NCI-H526 (cell line): Measurements from ENCODE around the gene RBFOX1.

Source experiments
- DNase-seq, 2 experiments: peaks; one replicate each; lab custom pipeline; 2025; lab: John Stamatoyannopoulos, UW

The RBFOX1 gene

GRCh38 chr16:7602291-7602950 is 269.8 kb downstream of the RBFOX1 start:
- peak; percentile 86 to 92 for DNase-seq

- no peak for DNase-seq
Measured at GRCh38 chr16:7605812-7606211, 273.2 kb downstream of the RBFOX1 start.

DNA sequence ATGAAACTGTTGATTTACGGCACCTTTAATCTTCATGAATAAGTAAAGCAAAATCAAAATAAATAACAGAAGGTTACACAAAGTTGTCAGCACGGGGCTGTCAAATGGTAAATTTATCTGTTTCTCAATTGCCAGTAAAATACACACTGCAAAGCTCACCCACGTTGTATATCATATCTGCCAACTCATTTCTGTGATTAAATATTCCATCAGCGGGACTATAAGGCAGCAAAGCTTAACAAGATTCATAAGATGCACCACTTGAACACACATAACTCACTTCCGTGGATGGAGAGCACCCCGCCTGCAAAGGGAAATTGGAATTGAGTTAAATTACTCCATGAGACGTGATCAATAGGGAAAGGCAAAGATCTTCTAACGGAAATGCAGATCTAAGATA is 280.0 kb downstream of the RBFOX1 start:
- no peak for DNase-seq

- DNase-seq: no peak
Measured at GRCh38 chr16:7613518-7613917, 280.9 kb downstream of the RBFOX1 start.

- DNase-seq: peak; percentile 17 to 60
Measured at GRCh38 chr16:7614021-7614795, 281.6 kb downstream of the RBFOX1 start.

DNA sequence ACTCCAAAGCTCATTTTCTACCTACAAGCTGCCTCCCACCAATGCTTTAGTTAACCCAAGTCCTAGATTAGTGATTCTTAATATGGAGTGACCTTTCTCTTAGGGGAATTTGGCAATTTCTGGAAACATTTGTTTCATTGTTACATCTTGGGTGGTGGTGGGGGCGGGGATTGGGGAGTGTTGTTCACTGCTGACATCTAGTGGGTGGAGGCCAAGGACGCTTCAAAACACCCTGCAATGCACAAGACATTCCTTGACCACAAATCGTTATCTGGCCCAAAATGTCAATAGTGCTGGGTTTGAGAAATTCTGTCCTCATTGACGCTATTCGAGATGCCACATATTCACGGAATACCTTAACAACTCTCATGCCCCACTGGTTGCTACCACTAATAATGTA is 282.9 kb downstream of the RBFOX1 start:
- DNase-seq: no peak

DNA sequence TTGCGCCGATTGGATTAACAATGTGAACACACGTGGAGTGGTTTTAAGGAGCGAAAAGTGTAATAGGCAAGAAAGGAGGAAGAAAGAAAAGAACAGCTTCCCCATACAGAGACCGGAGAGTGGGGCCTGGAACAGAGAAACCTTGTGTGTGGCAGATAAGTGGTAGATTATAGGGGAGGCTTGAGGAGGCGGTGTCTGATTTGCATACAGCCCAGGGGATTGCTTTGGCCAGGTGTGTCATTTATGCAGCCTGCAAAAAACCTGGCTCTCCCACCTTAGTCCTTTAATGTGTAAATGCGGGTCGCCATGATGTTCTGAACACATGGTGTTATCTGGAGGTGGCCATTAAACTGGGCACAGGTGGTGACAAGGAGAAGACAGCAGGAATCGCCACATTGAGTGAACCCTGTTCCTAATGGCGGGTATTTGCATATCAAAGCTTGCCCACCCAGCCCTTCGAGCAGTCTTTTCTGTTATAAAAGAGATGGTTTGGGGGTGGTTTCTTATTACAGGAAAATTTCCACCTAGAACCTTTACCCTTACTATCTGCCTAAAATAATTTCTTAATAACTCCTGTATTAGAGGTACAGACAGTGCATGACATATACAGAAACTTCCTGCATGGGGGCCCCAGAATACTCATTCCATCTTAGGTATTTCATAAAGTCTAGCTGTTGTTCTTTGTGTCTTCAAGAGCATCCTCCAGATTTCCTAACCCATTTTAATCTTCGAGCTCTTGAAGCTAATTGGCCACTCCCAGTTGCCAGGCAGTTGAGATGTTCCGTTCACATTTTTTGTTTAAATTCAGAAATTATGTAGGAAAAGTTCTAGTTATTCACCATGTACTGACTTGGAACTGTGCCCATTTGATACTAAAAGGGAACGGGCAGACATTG is 292.5 kb downstream of the RBFOX1 start:
- DNase-seq: peak; percentile 74 to 78

DNA sequence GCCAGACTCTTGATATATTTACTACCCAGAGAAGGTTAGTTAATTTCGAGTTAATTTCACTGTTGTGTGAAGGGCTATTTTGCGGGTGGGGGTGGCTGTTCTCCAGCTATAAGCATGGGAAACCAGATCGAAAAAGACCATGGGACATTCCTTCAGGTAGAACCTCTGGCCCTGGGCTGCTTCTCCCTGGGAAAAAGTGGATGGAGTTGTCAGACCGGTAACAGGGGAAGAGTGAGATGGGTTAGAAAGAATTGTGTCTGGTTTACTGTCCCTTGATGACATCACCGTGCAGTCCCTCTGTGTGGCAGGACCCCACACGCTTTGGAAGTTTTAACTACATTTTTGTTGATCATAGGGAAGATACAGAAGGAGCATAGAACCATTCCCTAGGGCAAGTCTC is 296.3 kb downstream of the RBFOX1 start:
- no peak for DNase-seq

DNA sequence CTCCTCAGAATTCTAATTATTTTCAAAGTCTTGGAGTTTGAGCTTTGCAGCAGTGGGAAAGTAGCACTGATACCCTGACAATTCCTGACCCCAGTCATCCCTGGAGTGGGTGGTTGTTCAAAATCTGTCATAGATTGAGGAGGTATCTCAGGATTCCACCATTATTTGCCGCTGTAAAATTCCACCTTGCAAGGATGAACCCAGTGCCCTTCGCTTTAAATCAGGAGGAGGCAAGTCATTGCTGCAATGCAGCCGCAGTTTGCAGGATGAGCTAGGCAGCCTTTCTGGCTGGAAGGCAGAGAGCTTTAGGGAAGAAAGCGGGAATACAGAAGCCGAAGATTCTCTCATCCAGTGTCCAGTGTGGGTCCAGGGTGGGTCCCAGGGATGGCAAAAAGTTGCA is 296.9 kb downstream of the RBFOX1 start:
- no peak for DNase-seq

DNA sequence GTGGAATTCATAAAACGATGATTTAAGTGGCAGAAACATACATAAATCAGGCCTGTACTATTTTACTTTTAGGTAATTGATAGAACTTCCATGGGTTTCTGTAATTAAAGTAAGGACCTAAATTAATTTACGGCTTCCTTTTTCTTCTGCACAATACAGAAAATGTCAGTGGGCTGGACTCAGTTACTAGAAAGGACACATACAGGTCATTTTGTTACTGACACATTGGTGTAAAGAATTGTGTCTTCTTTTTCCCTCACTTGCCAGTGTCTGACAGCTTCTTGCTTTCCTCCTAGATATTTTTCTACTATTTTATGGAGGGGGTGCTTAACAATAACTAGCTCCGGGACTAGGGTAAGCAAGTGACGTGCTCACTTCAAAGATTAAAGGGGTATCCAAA is 304.8 kb downstream of the RBFOX1 start:
- DNase-seq: no peak

DNA sequence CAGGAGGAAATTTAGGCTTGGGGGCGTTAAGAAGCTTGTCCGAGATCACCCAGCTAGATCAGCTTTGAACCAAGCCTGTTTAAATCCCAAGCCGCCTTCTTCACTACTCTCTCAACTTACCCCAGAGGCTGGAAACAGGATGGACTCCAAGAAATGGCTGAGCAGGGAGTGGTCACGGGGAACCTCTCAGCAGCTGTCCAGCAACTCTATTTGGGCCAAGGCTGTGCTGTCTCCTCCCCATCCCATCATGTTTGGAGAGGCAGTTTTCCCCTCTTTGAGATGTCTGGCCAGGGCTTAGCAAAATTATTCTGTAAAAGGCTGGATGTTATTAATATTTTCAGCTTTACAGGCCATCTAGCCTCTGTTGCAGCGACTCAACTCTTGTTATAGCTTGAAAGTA is 305.7 kb downstream of the RBFOX1 start:
- no peak for DNase-seq

GRCh38 chr16:7640334-7640733 is 307.7 kb downstream of the RBFOX1 start:
- no peak for DNase-seq

DNA sequence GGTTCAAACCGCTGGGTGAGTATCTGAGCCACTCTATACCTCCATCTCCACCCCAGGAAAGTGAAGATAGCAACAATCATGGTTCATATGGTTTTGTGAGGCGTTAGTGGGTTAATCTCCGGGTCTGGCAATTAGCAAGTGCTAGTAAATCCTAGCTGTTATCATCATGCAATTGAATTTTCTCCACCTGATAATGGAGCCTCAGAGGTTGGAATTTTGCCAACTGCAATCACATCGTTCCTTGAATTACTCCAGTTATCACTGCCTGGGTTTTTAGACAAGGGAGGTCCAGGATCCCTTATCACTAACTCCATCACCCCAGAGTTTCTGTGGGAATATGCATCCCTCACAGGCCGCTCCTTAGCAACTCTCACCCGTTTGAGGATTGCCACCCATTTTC is 311.5 kb downstream of the RBFOX1 start:
- no peak for DNase-seq

DNA sequence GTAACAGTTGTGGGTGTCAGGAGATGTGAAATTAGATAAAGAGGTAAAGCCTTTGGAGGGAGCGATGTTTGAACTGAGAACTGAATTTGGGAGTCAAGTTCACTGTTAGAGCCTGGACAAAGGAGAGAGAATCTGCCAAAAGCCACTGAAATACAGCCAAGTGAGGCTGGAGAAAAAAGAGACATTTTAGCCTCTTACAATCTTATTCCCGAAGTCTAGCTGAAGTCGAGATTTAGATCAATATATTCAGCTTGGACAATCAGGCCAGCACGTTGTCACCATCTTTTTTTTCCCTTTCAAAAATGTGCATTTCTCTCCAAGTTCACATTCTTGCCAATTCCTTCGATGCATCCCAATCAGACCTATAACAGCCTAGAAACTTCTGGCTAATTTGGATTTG is 312.2 kb downstream of the RBFOX1 start:
- no peak for DNase-seq

DNA sequence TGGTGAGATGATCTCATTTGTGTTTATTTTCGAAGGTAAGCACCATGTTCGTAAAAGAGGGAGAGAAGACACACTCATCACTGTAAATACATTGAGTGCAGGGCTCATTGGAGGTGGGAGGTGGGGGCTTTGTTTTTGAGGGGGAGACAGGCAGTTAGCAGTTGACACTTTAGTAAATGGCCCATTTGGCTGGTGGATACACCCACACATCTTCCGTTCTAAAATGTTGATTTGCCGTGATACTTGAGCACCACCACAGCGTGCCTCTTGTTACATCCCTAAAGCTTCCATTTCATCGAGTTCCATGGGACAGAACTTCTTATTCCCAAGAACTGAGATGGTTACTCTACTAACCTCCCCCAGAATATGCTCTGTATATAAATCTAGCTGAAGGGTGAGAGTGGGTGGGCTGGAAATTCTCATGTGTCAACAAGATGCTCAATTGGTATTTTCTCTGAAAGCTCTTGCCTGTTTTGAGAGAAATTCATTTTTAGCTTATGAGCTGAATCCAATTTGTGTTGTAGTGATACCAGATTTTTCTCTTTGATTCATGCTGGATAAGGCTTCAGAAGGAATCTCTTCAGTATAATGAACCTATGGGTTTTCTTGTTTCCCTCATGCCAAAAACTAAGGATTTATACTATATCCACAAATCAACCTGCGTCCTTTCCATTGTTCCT is 314.3 kb downstream of the RBFOX1 start:
- no peak for DNase-seq

DNA sequence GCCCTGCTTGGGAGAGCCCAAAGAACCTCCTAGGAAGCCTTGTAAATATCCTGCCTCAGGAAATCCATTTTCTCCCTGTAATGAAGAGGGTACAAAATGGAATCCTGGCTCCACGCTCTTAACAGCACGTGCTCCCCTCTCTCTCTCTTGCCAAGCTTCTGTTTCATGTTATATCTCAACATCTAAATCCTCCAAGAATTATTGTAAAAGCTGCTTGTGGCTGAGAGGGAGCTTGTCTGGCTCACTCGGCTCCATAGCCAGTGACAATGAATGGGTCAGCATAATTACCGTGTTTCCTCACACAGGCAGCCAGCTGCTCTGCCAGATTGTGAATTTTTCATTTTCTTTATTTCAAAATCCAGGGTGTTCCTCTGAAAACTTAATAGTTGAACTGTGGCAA is 317.8 kb downstream of the RBFOX1 start:
- no peak for DNase-seq

GRCh38 chr16:7651803-7652570 is 319.3 kb downstream of the RBFOX1 start:
- peak in 1 of 2 experiments; percentile 17 for DNase-seq

GRCh38 chr16:7653746-7654461 is 321.3 kb downstream of the RBFOX1 start:
- no peak for DNase-seq

- no peak for DNase-seq
Measured at GRCh38 chr16:7675628-7676027, 343.0 kb downstream of the RBFOX1 start.

DNA sequence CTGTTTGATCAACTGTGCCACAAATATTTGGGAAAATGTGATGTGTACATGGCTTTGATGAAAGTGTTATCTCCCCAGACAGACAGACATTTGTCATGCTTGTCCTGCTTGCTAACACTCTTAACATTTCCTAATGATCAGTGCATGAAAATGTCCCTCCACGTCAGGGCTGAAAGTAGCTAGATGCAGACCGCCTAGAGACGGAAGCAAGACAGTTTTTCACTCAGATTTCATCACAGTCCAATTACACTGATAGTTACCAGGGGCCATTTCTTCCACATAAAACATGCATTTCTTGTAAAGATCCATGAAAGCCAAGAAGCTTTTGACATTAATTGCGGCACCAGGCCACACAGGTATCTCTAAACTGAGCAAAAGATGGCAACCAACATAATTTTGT is 347.7 kb downstream of the RBFOX1 start:
- DNase-seq: no peak

DNA sequence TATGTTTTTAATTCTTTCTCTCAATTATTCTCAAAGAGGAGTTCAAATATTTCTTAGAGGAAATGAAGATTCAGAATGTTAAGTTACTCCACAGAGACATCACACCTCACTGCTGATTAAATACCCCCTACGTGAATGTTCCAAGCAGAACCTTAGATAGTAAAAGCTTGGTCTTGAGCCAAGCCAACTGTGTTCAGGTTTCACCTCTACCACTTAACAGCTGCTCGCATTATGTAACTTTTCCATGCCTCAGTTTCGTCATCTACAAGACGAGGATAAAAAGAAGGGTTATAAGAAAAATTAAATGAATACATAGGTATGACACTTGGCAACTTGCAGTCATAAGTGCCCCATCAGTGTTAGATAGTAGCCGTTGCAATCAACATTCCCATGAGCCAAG is 356.2 kb downstream of the RBFOX1 start:
- no peak for DNase-seq
